OCI-LY1 (cell line): Measurements from ENCODE around the gene ITSN2.

Experiments
- H2AFZ ChIP-seq: fragments of 200-600 bp; sonication (generic), shearing (Covaris generic); 2 replicates; pipeline ENCODE4 v1.6.0; 2014; ENCODE audit warnings: antibody characterized with exemption, mild to moderate bottlenecking, low read length
- H3F3A ChIP-seq: fragments of 200-600 bp; sonication (generic), shearing (Covaris generic); 2 replicates; pipeline ENCODE4 v1.6.0; 2014; ENCODE audit warnings: mild to moderate bottlenecking, antibody characterized with exemption, low read length, moderate library complexity; ENCODE audit not compliant: insufficient read depth
- H3K27ac ChIP-seq: fragments of 200-600 bp; sonication (generic); 2 replicates; pipeline ENCODE4 v1.5.1; 2014; ENCODE audit warnings: low read length, mixed run types, mild to moderate bottlenecking, low read depth; ENCODE audit not compliant: poor library complexity, severe bottlenecking
- H3K27me3 ChIP-seq: fragments of 200-600 bp; sonication (generic); 2 replicates; pipeline ENCODE4 v1.6.0; 2014; ENCODE audit warnings: antibody characterized with exemption, mild to moderate bottlenecking, low read length, moderate library complexity; ENCODE audit not compliant: insufficient read depth
- H3K36me3 ChIP-seq: fragments of 200-600 bp; sonication (generic); 2 replicates; pipeline ENCODE4 v1.6.1; 2014; ENCODE audit warnings: mild to moderate bottlenecking, antibody characterized with exemption, low read length, moderate library complexity, mixed read lengths; ENCODE audit not compliant: insufficient read depth
- H3K4me1 ChIP-seq: fragments of 200-600 bp; sonication (generic); 2 replicates; pipeline ENCODE4 v1.5.1; 2014; ENCODE audit warnings: mild to moderate bottlenecking, low read length, moderate library complexity; ENCODE audit not compliant: insufficient read depth, severe bottlenecking
- H3K4me2 ChIP-seq: fragments of 200-600 bp; sonication (generic), shearing (Covaris generic); 2 replicates; pipeline ENCODE4 v1.6.1; 2014; ENCODE audit warnings: low read length
- H3K4me3 ChIP-seq: fragments of 200-600 bp; sonication (generic); 2 replicates; pipeline ENCODE4 v1.5.1; 2014; ENCODE audit warnings: low read length, low read depth, mild to moderate bottlenecking, mixed read lengths; ENCODE audit not compliant: poor library complexity, severe bottlenecking
- H3K79me2 ChIP-seq: fragments of 200-600 bp; shearing (Covaris generic); 2 replicates; pipeline ENCODE4 v1.6.1; 2016; ENCODE audit warnings: mixed run types, low read length, mixed read lengths; ENCODE audit not compliant: insufficient read depth
- H3K9ac ChIP-seq: fragments of 200-600 bp; sonication (generic), shearing (Covaris generic); 2 replicates; pipeline ENCODE4 v1.6.1; 2014; ENCODE audit warnings: mild to moderate bottlenecking, low read length, mixed read lengths
- H3K9me2 ChIP-seq: fragments of 200-600 bp; sonication (generic), shearing (Covaris generic); 2 replicates; pipeline ENCODE4 v1.6.1; 2014; ENCODE audit warnings: low read depth, mild to moderate bottlenecking, low read length, mixed read lengths
- H3K9me3 ChIP-seq: fragments of 200-600 bp; shearing (Covaris generic); 2 replicates; pipeline ENCODE4 v1.6.1; 2014; ENCODE audit warnings: low read length, mixed read lengths
- H4K20me1 ChIP-seq: fragments of 200-600 bp; sonication (generic), shearing (Covaris generic); 2 replicates; pipeline ENCODE4 v1.6.0; 2016; ENCODE audit warnings: mild to moderate bottlenecking, low read length; ENCODE audit not compliant: insufficient read depth
- CTCF ChIP-seq: fragments of 200-600 bp; sonication (generic), shearing (Covaris generic); IDR thresholded peaks from 2 replicates; pipeline ENCODE4 v1.5.1; 2017; ENCODE audit warnings: mild to moderate bottlenecking, antibody characterized with exemption, low read length, moderate library complexity, mixed read lengths
- EZH2 ChIP-seq: fragments of 200-600 bp; sonication (generic), shearing (Covaris generic); IDR thresholded peaks from 2 replicates; pipeline ENCODE4 v1.8.0; 2017; ENCODE audit warnings: borderline replicate concordance, mixed run types, mild to moderate bottlenecking, antibody characterized with exemption, low read length, moderate library complexity, mixed read lengths

ITSN2 gene

GRCh38 chr2:24247164-24247563 lies 113.2 kb downstream of the ITSN2 start:
- H3K4me1 ChIP-seq: no peaks in the 10 kb centered on the region
- TF ChIP-seq CTCF: no peak
- no peak for TF ChIP-seq EZH2
- H3K79me2 ChIP-seq: no peaks in the 10 kb centered on the region
- no peaks in the 10 kb centered on the region for H4K20me1 ChIP-seq
- H3F3A ChIP-seq: no peaks in the 10 kb centered on the region
- no peaks in the 10 kb centered on the region for H3K9me3 ChIP-seq
- no peak overlapping the region for H3K4me2 ChIP-seq
- no peak overlapping the region for H2AFZ ChIP-seq
- no peak overlapping the region for H3K27ac ChIP-seq
- H3K36me3 ChIP-seq: peaks cover 91% of the 10 kb centered on the region
- no peak overlapping the region for H3K4me3 ChIP-seq
- H3K27me3 ChIP-seq: no peaks in the 10 kb centered on the region
- no peaks in the 10 kb centered on the region for H3K9me2 ChIP-seq
- no peak overlapping the region for H3K9ac ChIP-seq

GRCh38 chr2:24245986-24246776 lies 114.2 kb downstream of the ITSN2 start:
- Histone ChIP-seq H3K4me2 (no peak overlapping the region), H3K27ac (no peak overlapping the region), H3K9me2 (no peaks in the 10 kb centered on the region), H2AFZ (no peak overlapping the region), H3K36me3 (peaks cover 95% of the 10 kb centered on the region), H3K9me3 (no peaks in the 10 kb centered on the region), H3K4me3 (no peak overlapping the region), H3K4me1 (no peaks in the 10 kb centered on the region), H3K27me3 (no peaks in the 10 kb centered on the region), H3K9ac (no peak overlapping the region), H3F3A (no peaks in the 10 kb centered on the region), H4K20me1 (no peaks in the 10 kb centered on the region), H3K79me2 (no peaks in the 10 kb centered on the region)
- TF ChIP-seq EZH2 (no peak), CTCF (no peak)

- no peaks in the 10 kb centered on the region for H3K79me2 ChIP-seq
- H3K27me3 ChIP-seq: no peaks in the 10 kb centered on the region
- H3K4me2 ChIP-seq: no peak overlapping the region
- H3K9me3 ChIP-seq: no peaks in the 10 kb centered on the region
- no peaks in the 10 kb centered on the region for H3F3A ChIP-seq
- H4K20me1 ChIP-seq: no peaks in the 10 kb centered on the region
- peaks cover 71% of the 10 kb centered on the region for H3K36me3 ChIP-seq
- H3K9ac ChIP-seq: no peak overlapping the region
- H3K9me2 ChIP-seq: no peaks in the 10 kb centered on the region
- no peak overlapping the region for H3K4me3 ChIP-seq
- H3K4me1 ChIP-seq: no peaks in the 10 kb centered on the region
- no peak overlapping the region for H2AFZ ChIP-seq
- TF ChIP-seq CTCF (no peak), EZH2 (no peak)
- H3K27ac ChIP-seq: no peak overlapping the region
Observed at GRCh38 chr2:24241528-24241927, 118.8 kb downstream of the ITSN2 start.
